MG63 (cell line): Measurements from ENCODE around the gene RNF40. TPM values are rescaled to one million over a fixed set of nuclear protein-coding genes. Genes with fewer than 3 reads are reported as not detected.
"Not testable (repeated sequence)": the region's sequence is repeated elsewhere in the genome, so short reads cannot be mapped to it uniquely, and the experiment has no call there.

Experiments used
- DNase-seq: peaks from one replicate; pipeline ENCODE4 v3.0.0-alpha.2; 2020
- H3K27me3 ChIP-seq: fragments of 250-450 bp; sonication (Bioruptor Pico); 2 replicates; pipeline ENCODE4 v1.5.1; 2020; ENCODE audit warnings: mild to moderate bottlenecking, moderate library complexity
- H3K36me3 ChIP-seq: fragments of 250-450 bp; sonication (Bioruptor Pico); 2 replicates; pipeline ENCODE4 v1.5.1; 2020; ENCODE audit warnings: mild to moderate bottlenecking, moderate library complexity
- H3K4me3 ChIP-seq: fragments of 250-450 bp; sonication (Bioruptor Pico); 2 replicates; pipeline ENCODE4 v1.5.1; 2020; ENCODE audit warnings: mild to moderate bottlenecking, moderate library complexity
- H3K9me3 ChIP-seq: fragments of 250-450 bp; sonication (Bioruptor Pico); 2 replicates; pipeline ENCODE4 v1.5.1; 2020; ENCODE audit warnings: mild to moderate bottlenecking, moderate library complexity
- total RNA-seq: library from RNA; depleted of rRNA; stranded (reverse); fragments of >200 nt; shearing (Covaris generic); gene quantifications from 2 replicates; pipeline ENCODE4 v1.2.3, GENCODE V29; 2014; ENCODE audit warnings: low replicate concordance

RNF40 gene
- total RNA-seq, 1 experiment from 2014 or later: 127 TPM

- Histone ChIP-seq H3K4me3 (peak overlapping the region; percentile 100), H3K9me3 (no peaks in the 10 kb centered on the region), H3K36me3 (peaks cover 48% of the 10 kb centered on the region), H3K27me3 (no peaks in the 10 kb centered on the region)
- no peak for DNase-seq
These were observed 23.3 kb downstream of the RNF40 start for GRCh38 chr16:30785126-30786106.

GRCh38 chr16:30786115-30786935, 24.2 kb downstream of the RNF40 start:
- peak overlapping the region; percentile 100 for H3K4me3 ChIP-seq
- peak; percentile 74 for DNase-seq
- H3K36me3 ChIP-seq: peaks cover 41% of the 10 kb centered on the region
- no peaks in the 10 kb centered on the region for H3K27me3 ChIP-seq
- no peaks in the 10 kb centered on the region for H3K9me3 ChIP-seq

- peak; percentile 72 for DNase-seq
- Histone ChIP-seq H3K36me3 (peaks cover 33% of the 10 kb centered on the region), H3K27me3 (no peaks in the 10 kb centered on the region), H3K9me3 (no peaks in the 10 kb centered on the region), H3K4me3 (peak within 1 kb of the TSS; percentile 100)
These were observed 25.0 kb downstream of the RNF40 start, which contains the start of gene ZNF629 for GRCh38 chr16:30786936-30787612. ZNF629 (minus strand) TSS chr16:30787205; CDS start chr16:30784482, 2,723 bp downstream.

- H3K9me3 ChIP-seq: no peaks in the 10 kb centered on the region
- H3K36me3 ChIP-seq: peaks cover 26% of the 10 kb centered on the region
- H3K4me3 ChIP-seq: peak overlapping the region; percentile 100
- no peak for DNase-seq
- no peaks in the 10 kb centered on the region for H3K27me3 ChIP-seq
These were observed 25.7 kb downstream of the RNF40 start for GRCh38 chr16:30787613-30788378.

GRCh38 chr16:30793508-30794069, 31.5 kb downstream of the RNF40 start:
- H3K9me3 ChIP-seq: no peaks in the 10 kb centered on the region
- no peaks in the 10 kb centered on the region for H3K27me3 ChIP-seq
- no peak overlapping the region for H3K4me3 ChIP-seq
- no peaks in the 10 kb centered on the region for H3K36me3 ChIP-seq
- no peak for DNase-seq

GRCh38 chr16:30794634-30795033, 32.5 kb downstream of the RNF40 start:
- Histone ChIP-seq H3K27me3 (no peaks in the 10 kb centered on the region), H3K9me3 (no peaks in the 10 kb centered on the region), H3K36me3 (no peaks in the 10 kb centered on the region), H3K4me3 (no peak overlapping the region)
- no peak for DNase-seq

- Histone ChIP-seq H3K4me3 (no peak overlapping the region), H3K27me3 (no peaks in the 10 kb centered on the region), H3K36me3 (no peaks in the 10 kb centered on the region), H3K9me3 (no peaks in the 10 kb centered on the region)
- no peak for DNase-seq
These were observed 35.7 kb downstream of the RNF40 start for GRCh38 chr16:30797670-30798309.

- H3K36me3 ChIP-seq: no peaks in the 10 kb centered on the region
- no peaks in the 10 kb centered on the region for H3K9me3 ChIP-seq
- H3K4me3 ChIP-seq: no peak overlapping the region
- H3K27me3 ChIP-seq: no peaks in the 10 kb centered on the region
- DNase-seq: no peak
These were observed 40.8 kb downstream of the RNF40 start for GRCh38 chr16:30802936-30803335.

GRCh38 chr16:30805056-30805369, 42.9 kb downstream of the RNF40 start:
- no peaks in the 10 kb centered on the region for H3K36me3 ChIP-seq
- no peaks in the 10 kb centered on the region for H3K27me3 ChIP-seq
- H3K9me3 ChIP-seq: no peaks in the 10 kb centered on the region
- H3K4me3 ChIP-seq: peak overlapping the region; percentile 72
- peak; percentile 29 for DNase-seq

- no peaks in the 10 kb centered on the region for H3K36me3 ChIP-seq
- no peaks in the 10 kb centered on the region for H3K9me3 ChIP-seq
- DNase-seq: peak; percentile 91
- H3K4me3 ChIP-seq: peak overlapping the region; percentile 72
- no peaks in the 10 kb centered on the region for H3K27me3 ChIP-seq
These were observed 43.4 kb downstream of the RNF40 start for GRCh38 chr16:30805370-30806169.

GRCh38 chr16:30808146-30808545, 46.0 kb downstream of the RNF40 start:
- no peaks in the 10 kb centered on the region for H3K9me3 ChIP-seq

GRCh38 chr16:30808890-30809426, 46.8 kb downstream of the RNF40 start:
- not testable (repeated sequence) for H3K36me3 ChIP-seq, H3K9me3 ChIP-seq, DNase-seq, H3K27me3 ChIP-seq, H3K4me3 ChIP-seq

More at GRCh38 chr16:30808146-30808545, 46.0 kb downstream of the RNF40 start:
- no peaks in the 10 kb centered on the region for H3K27me3 ChIP-seq
- no peak for DNase-seq
- no peaks in the 10 kb centered on the region for H3K36me3 ChIP-seq
- H3K4me3 ChIP-seq: no peak overlapping the region

GRCh38 chr16:30809675-30810074, 47.6 kb downstream of the RNF40 start:
- H3K36me3 ChIP-seq, H3K9me3 ChIP-seq, H3K27me3 ChIP-seq, DNase-seq, H3K4me3 ChIP-seq: not testable (repeated sequence)

- no peak for DNase-seq
- H3K9me3 ChIP-seq: no peaks in the 10 kb centered on the region
- H3K36me3 ChIP-seq: no peaks in the 10 kb centered on the region
- peak overlapping the region; percentile 49 for H3K4me3 ChIP-seq
- no peaks in the 10 kb centered on the region for H3K27me3 ChIP-seq
These were observed 51.7 kb downstream of the RNF40 start for GRCh38 chr16:30813821-30814189.

- H3K4me3 ChIP-seq: no peak overlapping the region
- no peaks in the 10 kb centered on the region for H3K36me3 ChIP-seq
- H3K9me3 ChIP-seq: peaks cover 8% of the 10 kb centered on the region
- no peak for DNase-seq
- H3K27me3 ChIP-seq: no peaks in the 10 kb centered on the region
These were observed 54.6 kb downstream of the RNF40 start for GRCh38 chr16:30816769-30817168.
